SU-DHL-6 (cell line): ENCODE measurements around the gene RBP7.
"Not testable (repeated sequence)": the region's sequence is repeated elsewhere in the genome, so short reads cannot be mapped to it uniquely, and the experiment has no call there.

ENCODE experiments used
- H2AFZ ChIP-seq: fragments of 200-600 bp; sonication (generic); 2 replicates; pipeline ENCODE4 v1.6.1; 2014; ENCODE audit warnings: low read depth, mild to moderate bottlenecking, moderate library complexity, mixed read lengths, antibody characterized with exemption, low read length; ENCODE audit not compliant: severe bottlenecking
- H3F3A ChIP-seq: fragments of 200-600 bp; shearing (Covaris generic); 2 replicates; pipeline ENCODE4 v1.6.0; 2016; ENCODE audit warnings: antibody characterized with exemption, mild to moderate bottlenecking; ENCODE audit not compliant: insufficient read depth
- H3K27ac ChIP-seq: fragments of 200-600 bp; sonication (generic); 2 replicates; pipeline ENCODE4 v1.5.1; 2016; ENCODE audit warnings: low read depth, mild to moderate bottlenecking, low read length, moderate library complexity, mixed read lengths
- H3K27me3 ChIP-seq: fragments of 200-600 bp; sonication (generic), shearing (Covaris generic); 2 replicates; pipeline ENCODE4 v1.6.0; 2014; ENCODE audit warnings: mild to moderate bottlenecking, low read length
- H3K36me3 ChIP-seq: fragments of 200-600 bp; sonication (generic); 2 replicates; pipeline ENCODE4 v1.6.1; 2014; ENCODE audit warnings: mild to moderate bottlenecking, low read length, mixed read lengths
- H3K4me2 ChIP-seq: fragments of 300-600, 200-600 bp; shearing (Covaris generic), sonication (generic); 2 replicates; pipeline ENCODE4 v1.6.0; 2014; ENCODE audit warnings: low read length, low read depth, mild to moderate bottlenecking; ENCODE audit not compliant: poor library complexity, severe bottlenecking
- H3K4me3 ChIP-seq: fragments of 200-600 bp; sonication (generic); 2 replicates; pipeline ENCODE4 v1.5.1; 2014; ENCODE audit warnings: antibody characterized with exemption, low read length, mild to moderate bottlenecking, mixed read lengths; ENCODE audit not compliant: insufficient read depth, poor library complexity, severe bottlenecking
- H3K79me2 ChIP-seq: fragments of 200-600 bp; sonication (generic); 2 replicates; pipeline ENCODE4 v1.6.1; 2014; ENCODE audit warnings: mild to moderate bottlenecking, low read length, moderate library complexity; ENCODE audit not compliant: insufficient read depth
- H3K9ac ChIP-seq: fragments of 200-600 bp; sonication (generic); 2 replicates; pipeline ENCODE4 v1.7.0; 2014; ENCODE audit warnings: mild to moderate bottlenecking, low read length
- H3K9me2 ChIP-seq: fragments of 200-600 bp; sonication (generic); replicated peaks from 2 replicates; pipeline ENCODE4 v1.6.1; 2014; ENCODE audit warnings: low read length; ENCODE audit not compliant: insufficient read depth
- H3K9me3 ChIP-seq: fragments of 200-600 bp; sonication (generic); 2 replicates; pipeline ENCODE4 v1.6.1; 2014; ENCODE audit warnings: low read length, mixed read lengths; ENCODE audit not compliant: insufficient read depth
- H4K20me1 ChIP-seq: fragments of 200-600 bp; sonication (generic); 2 replicates; pipeline ENCODE4 v1.6.1; 2014; ENCODE audit warnings: low read depth, mild to moderate bottlenecking, antibody characterized with exemption, low read length, moderate library complexity, mixed read lengths
- EZH2phosphoT487 ChIP-seq: fragments of 200-600 bp; sonication (generic), shearing (Covaris generic); conservative IDR thresholded peaks from 2 replicates; pipeline ENCODE4 v1.6.1; 2018; ENCODE audit warnings: mild to moderate bottlenecking, antibody characterized with exemption, low read length, moderate library complexity, mixed read lengths
- TF ChIP-seq, protein P1 (sequence below): fragments of 200-600 bp; sonication (generic); IDR thresholded peaks from one replicate; pipeline ENCODE4 v1.5.1; 2017; ENCODE audit warnings: antibody characterized with exemption, mild to moderate bottlenecking, low read length, moderate library complexity; ENCODE audit not compliant: insufficient read depth, poor library complexity, severe bottlenecking

The RBP7 gene

DNA sequence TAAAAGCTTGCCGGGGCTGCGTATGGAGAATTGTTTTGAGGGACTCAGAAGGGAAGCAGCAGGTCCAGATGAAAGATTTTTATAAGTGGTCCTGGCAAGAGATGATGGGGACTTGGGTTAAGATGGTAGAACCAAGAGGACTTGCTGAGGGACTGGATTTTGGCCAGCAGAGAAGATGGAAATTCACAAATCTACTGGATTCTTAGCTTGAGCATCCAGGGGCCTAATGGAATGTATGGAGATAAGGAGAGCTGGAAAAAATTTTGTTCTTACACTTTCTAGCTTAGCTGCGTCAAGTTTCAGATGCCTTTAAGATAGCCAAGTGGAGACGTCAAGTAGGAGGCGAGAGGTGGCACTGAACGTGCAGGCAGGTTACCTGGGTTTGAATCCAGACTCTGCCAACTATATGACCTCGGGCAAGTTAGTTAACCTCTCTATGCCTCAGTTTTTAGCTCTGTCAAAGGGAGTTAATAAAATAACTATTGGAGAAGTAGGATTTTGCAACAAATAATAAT is 3.4 kb upstream of the RBP7 start:
- no peaks in the 10 kb centered on the region for H3K79me2 ChIP-seq
- no peaks in the 10 kb centered on the region for H3F3A ChIP-seq
- H3K36me3 ChIP-seq = no peaks in the 10 kb centered on the region
- no peak overlapping the region for H3K4me3 ChIP-seq
- H3K9me2 ChIP-seq = no peaks in the 10 kb centered on the region
- no peaks in the 10 kb centered on the region for H3K27me3 ChIP-seq
- no peak for TF ChIP-seq EZH2phosphoT487
- TF ChIP-seq, protein P1, sequence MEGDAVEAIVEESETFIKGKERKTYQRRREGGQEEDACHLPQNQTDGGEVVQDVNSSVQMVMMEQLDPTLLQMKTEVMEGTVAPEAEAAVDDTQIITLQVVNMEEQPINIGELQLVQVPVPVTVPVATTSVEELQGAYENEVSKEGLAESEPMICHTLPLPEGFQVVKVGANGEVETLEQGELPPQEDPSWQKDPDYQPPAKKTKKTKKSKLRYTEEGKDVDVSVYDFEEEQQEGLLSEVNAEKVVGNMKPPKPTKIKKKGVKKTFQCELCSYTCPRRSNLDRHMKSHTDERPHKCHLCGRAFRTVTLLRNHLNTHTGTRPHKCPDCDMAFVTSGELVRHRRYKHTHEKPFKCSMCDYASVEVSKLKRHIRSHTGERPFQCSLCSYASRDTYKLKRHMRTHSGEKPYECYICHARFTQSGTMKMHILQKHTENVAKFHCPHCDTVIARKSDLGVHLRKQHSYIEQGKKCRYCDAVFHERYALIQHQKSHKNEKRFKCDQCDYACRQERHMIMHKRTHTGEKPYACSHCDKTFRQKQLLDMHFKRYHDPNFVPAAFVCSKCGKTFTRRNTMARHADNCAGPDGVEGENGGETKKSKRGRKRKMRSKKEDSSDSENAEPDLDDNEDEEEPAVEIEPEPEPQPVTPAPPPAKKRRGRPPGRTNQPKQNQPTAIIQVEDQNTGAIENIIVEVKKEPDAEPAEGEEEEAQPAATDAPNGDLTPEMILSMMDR = no peak
- no peak overlapping the region for H3K27ac ChIP-seq
- H3K9ac ChIP-seq = no peak overlapping the region
- no peaks in the 10 kb centered on the region for H4K20me1 ChIP-seq
- no peak overlapping the region for H3K4me2 ChIP-seq
- no peak overlapping the region for H2AFZ ChIP-seq
- peaks cover 1% of the 10 kb centered on the region; the same call in 1 of the 2 replicates for H3K9me3 ChIP-seq

DNA sequence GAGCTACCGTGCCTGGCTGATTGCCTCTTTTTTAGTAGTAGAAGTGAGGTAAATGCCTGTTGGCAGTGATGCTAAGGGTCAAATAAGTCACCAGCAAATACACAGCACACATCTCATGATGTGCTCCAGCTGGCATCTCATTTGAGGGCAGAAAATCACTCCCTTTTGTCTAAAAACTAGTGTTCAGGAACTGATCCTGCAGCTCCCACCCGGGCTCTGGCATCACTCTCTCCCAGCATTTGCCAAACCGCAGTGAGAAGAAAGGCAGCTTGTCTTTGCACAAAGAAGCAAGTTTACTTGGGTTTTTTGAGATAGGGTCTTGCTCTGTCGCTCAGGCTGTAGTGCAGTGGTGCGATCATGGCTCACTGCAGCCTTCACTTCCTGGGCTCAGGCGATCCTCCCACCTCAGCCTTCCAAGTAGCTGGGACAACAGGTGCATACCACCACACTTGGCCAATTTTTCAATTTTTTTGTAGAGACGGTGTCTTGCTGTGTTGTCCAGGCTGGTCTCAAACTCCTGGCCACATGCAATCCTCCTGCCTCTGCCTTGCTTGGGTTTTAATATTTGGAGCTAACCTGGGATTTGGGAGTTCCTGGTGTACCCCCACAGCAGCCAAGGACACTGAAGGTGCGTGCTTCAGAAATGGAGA is 4.1 kb downstream of the RBP7 start:
- H3K36me3 ChIP-seq = no peaks in the 10 kb centered on the region
- no peaks in the 10 kb centered on the region for H3K79me2 ChIP-seq
- no peaks in the 10 kb centered on the region for H3F3A ChIP-seq
- no peak overlapping the region for H2AFZ ChIP-seq
- no peaks in the 10 kb centered on the region for H3K27me3 ChIP-seq
- no peak overlapping the region for H3K4me3 ChIP-seq
- H3K9me2 ChIP-seq = no peaks in the 10 kb centered on the region
- no peak overlapping the region for H3K27ac ChIP-seq
- TF ChIP-seq, protein P1 = no peak
- TF ChIP-seq EZH2phosphoT487 = no peak
- H4K20me1 ChIP-seq = no peaks in the 10 kb centered on the region
- H3K4me2 ChIP-seq = no peak overlapping the region
- peaks cover 6% of the 10 kb centered on the region; the same call in 1 of the 2 replicates for H3K9me3 ChIP-seq
- no peak overlapping the region for H3K9ac ChIP-seq

DNA sequence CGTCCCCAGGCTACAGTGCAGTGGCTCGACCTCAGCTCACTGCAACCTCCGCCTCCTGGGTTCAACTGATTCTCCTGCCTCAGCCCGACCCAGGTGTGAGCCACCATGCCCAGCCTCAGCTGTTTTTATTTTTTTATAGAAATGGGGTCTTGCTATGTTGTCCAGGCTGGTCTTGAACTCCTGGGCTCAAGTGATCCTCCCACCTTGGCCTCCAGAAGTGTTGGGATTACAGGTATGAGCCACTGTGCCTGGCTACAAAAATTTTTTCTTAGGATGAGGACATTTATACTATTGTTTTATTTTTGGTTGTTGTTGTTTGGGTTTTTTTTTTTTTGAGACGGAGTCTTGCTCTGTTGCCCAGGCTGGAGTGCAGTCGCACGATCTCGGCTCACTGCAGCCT is 8.2 kb downstream of the RBP7 start:
- H2AFZ ChIP-seq, H3K79me2 ChIP-seq: not testable (repeated sequence)

DNA sequence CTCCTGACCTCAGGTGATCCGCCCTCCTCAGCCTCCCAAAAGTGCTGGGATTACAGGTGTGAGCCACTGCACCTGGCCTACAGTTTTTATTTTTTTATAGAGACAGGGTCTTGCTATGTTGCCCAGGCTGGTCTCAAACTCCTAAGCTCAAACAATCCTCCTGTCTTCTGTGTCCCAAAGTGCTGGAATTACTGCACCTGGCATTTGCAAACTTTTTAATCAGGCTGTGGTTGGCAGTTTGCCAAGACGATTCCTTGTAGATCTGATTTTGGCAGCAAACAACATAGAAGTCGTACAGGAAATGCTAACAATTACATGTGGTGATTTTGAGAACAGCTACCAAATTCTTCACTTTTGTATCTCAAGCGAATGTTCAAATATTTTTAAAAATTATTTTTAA is 10.1 kb downstream of the RBP7 start:
- Histone ChIP-seq H3K4me3 (no peak overlapping the region), H3F3A (no peaks in the 10 kb centered on the region), H3K4me2 (no peak overlapping the region), H3K79me2 (no peaks in the 10 kb centered on the region), H4K20me1 (no peaks in the 10 kb centered on the region), H3K9ac (no peak overlapping the region), H3K9me2 (no peaks in the 10 kb centered on the region), H3K9me3 (no peaks in the 10 kb centered on the region), H2AFZ (no peak overlapping the region), H3K27me3 (no peaks in the 10 kb centered on the region), H3K27ac (no peak overlapping the region), H3K36me3 (no peaks in the 10 kb centered on the region)
- TF ChIP-seq, protein P1 = no peak
- TF ChIP-seq EZH2phosphoT487 = no peak

More for the DNA sequence above, 8.2 kb downstream of the RBP7 start:
- H3K4me2 ChIP-seq, H4K20me1 ChIP-seq, H3K36me3 ChIP-seq, H3K27ac ChIP-seq, H3K9me3 ChIP-seq, H3F3A ChIP-seq, H3K4me3 ChIP-seq, H3K27me3 ChIP-seq, H3K9ac ChIP-seq, H3K9me2 ChIP-seq: not testable (repeated sequence)
